ENCODE measurements around the gene FAM114A1.

Gene FAM114A1

DNA sequence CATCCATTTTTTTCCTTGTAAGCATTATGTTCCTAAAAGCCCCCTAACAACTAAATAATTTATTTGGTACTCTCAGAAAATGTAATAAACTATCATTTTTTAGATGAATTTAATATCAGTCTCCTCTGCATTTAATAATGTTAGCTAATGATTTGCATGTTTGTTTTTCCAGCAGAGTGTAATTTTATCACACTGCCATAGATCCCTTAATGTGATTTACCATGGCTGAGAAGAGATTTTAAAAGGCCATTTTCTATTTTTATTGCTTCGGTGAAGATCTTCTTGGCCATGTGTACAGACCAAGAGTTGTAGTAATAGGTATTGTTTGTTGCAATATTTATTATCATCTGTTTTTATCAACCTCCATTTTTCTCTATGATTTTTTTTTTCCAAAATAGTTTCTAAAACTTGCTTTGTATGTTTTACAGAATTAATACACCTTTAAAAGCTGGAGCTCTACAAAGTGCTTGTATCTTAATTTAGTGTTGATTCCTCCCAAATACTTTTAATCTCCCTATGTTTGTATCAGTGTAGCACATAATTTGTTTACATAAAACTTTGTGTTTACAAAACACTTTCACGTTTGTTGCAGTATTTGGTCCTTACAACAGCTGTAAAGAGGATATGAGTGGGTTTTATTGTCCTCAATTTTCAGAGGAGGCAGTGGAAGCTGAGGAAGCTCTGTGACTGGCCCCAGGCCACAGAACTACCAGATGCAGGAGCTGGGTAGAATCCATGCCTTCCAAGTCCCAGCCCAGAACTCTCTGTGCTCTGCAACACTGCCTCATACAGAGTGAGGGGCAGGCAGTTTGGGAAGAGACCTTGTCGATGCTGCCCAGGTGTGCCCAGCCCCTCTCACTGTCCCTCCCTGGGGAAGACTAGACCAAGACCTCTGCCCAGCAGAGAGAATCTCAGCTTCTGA, 58.1 kb downstream of the FAM114A1 start:
- TF ChIP-seq POLR2AphosphoS5 (IDR thresholded peaks at IDR 0.05; ENCODE audit: low read depth, low read length), result no peak
- no peak for TF ChIP-seq PAX5 (IDR thresholded peaks at IDR 0.05; ENCODE audit: insufficient read depth, low read length, severe bottlenecking)
- no peak for TF ChIP-seq POLR2A (IDR thresholded peaks at IDR 0.05; ENCODE audit: low read depth, low read length)
- TF ChIP-seq SPI1 (IDR thresholded peaks at IDR 0.05; ENCODE audit: low read depth, low read length), result no peak
- TF ChIP-seq POU2F2 (IDR thresholded peaks at IDR 0.05; ENCODE audit: low read depth, low read length), result no peak
- TF ChIP-seq TAF1 (IDR thresholded peaks at IDR 0.05; ENCODE audit: low read depth, low read length), result no peak
- FAIRE-seq, result no peak
- DNase-seq (ENCODE audit: insufficient read length, low spot score), result no peak

DNA sequence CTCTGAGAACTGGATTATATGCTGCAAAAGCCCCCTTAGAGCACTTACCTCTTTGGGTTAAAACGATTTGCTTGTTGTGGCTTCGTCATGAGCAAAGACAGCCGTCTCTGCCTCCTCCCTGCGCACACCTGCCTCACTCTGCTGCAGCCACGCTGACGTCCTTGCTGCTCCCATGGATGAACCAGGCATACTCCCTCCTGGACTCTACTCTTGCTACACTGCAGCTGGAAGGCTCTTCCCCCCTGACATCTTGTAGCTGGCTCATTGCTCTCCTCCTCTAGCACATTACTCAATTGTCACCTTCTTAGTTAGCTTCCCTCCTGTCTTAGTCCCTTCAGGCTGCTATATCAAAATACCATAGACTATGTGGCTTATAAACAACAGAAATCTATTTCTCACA, 59.3 kb downstream of the FAM114A1 start:
- TF ChIP-seq PAX5 (IDR thresholded peaks at IDR 0.05; ENCODE audit: insufficient read depth, low read length, severe bottlenecking), result no peak
- TF ChIP-seq SPI1 (IDR thresholded peaks at IDR 0.05; ENCODE audit: low read depth, low read length), result no peak
- no peak for TF ChIP-seq POU2F2 (IDR thresholded peaks at IDR 0.05; ENCODE audit: low read depth, low read length)
- TF ChIP-seq POLR2AphosphoS5 (IDR thresholded peaks at IDR 0.05; ENCODE audit: low read depth, low read length), result no peak
- no peak for TF ChIP-seq POLR2A (IDR thresholded peaks at IDR 0.05; ENCODE audit: low read depth, low read length)
- no peak for TF ChIP-seq TAF1 (IDR thresholded peaks at IDR 0.05; ENCODE audit: low read depth, low read length)
- DNase-seq (ENCODE audit: insufficient read length, low spot score), result no peak
- FAIRE-seq, result no peak

- DNase-seq (ENCODE audit: insufficient read length, low spot score) (no peak), FAIRE-seq (no peak)
- TF ChIP-seq PAX5 (IDR thresholded peaks at IDR 0.05; ENCODE audit: insufficient read depth, low read length, severe bottlenecking) (no peak), POLR2A (IDR thresholded peaks at IDR 0.05; ENCODE audit: low read depth, low read length) (no peak), SPI1 (IDR thresholded peaks at IDR 0.05; ENCODE audit: low read depth, low read length) (no peak), POU2F2 (IDR thresholded peaks at IDR 0.05; ENCODE audit: low read depth, low read length) (no peak)
Measured at GRCh38 chr4:38928568-38928967, 61.0 kb downstream of the FAM114A1 start.

GRCh38 chr4:38928974-38929373, 61.4 kb downstream of the FAM114A1 start:
- FAIRE-seq (no peak), DNase-seq (ENCODE audit: insufficient read length, low spot score) (no peak)
- TF ChIP-seq TAF1 (IDR thresholded peaks at IDR 0.05; ENCODE audit: low read depth, low read length) (no peak), POU2F2 (IDR thresholded peaks at IDR 0.05; ENCODE audit: low read depth, low read length) (no peak), PAX5 (IDR thresholded peaks at IDR 0.05; ENCODE audit: insufficient read depth, low read length, severe bottlenecking) (no peak), POLR2A (IDR thresholded peaks at IDR 0.05; ENCODE audit: low read depth, low read length) (no peak), POLR2AphosphoS5 (IDR thresholded peaks at IDR 0.05; ENCODE audit: low read depth, low read length) (no peak), SPI1 (IDR thresholded peaks at IDR 0.05; ENCODE audit: low read depth, low read length) (no peak)

GRCh38 chr4:38930204-38930603, 62.6 kb downstream of the FAM114A1 start:
- peak; percentile 32 for DNase-seq (ENCODE audit: insufficient read length, low spot score)
- peak; percentile 61 for FAIRE-seq
- TF ChIP-seq POU2F2 (IDR thresholded peaks at IDR 0.05; ENCODE audit: low read depth, low read length) (0 out of 2 replicates have a peak, but pooled peaks have one; percentile 19), PAX5 (IDR thresholded peaks at IDR 0.05; ENCODE audit: insufficient read depth, low read length, severe bottlenecking) (no peak)

- TF ChIP-seq POU2F2 (IDR thresholded peaks at IDR 0.05; ENCODE audit: low read depth, low read length) (no peak), POLR2AphosphoS5 (IDR thresholded peaks at IDR 0.05; ENCODE audit: low read depth, low read length) (no peak), POLR2A (IDR thresholded peaks at IDR 0.05; ENCODE audit: low read depth, low read length) (no peak), PAX5 (IDR thresholded peaks at IDR 0.05; ENCODE audit: insufficient read depth, low read length, severe bottlenecking) (no peak), TAF1 (IDR thresholded peaks at IDR 0.05; ENCODE audit: low read depth, low read length) (no peak), SPI1 (IDR thresholded peaks at IDR 0.05; ENCODE audit: low read depth, low read length) (no peak)
- FAIRE-seq, result no peak
- no peak for DNase-seq (ENCODE audit: insufficient read length, low spot score)
Measured at GRCh38 chr4:38930707-38931106, 63.1 kb downstream of the FAM114A1 start.

DNA sequence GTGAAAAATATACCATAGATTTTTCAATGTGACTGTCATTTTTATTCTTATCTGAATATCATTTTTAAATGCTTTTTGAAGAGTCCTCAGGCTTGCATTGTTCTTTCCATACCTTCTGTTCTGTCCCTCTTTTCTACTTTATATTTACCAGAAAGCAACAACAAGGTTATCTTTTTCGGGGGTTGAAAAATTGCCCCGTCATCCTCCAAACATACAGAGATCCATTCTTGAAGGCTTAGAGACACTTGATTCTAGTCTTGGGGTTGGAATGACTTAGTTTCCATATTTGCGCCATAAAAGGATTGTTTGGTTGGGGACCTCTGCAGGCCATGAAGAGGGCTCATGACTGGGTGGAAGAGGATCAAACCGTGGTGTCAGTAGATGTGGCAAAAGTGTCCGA, 63.5 kb downstream of the FAM114A1 start:
- no peak for TF ChIP-seq POLR2AphosphoS5 (IDR thresholded peaks at IDR 0.05; ENCODE audit: low read depth, low read length)
- no peak for TF ChIP-seq SPI1 (IDR thresholded peaks at IDR 0.05; ENCODE audit: low read depth, low read length)
- TF ChIP-seq PAX5 (IDR thresholded peaks at IDR 0.05; ENCODE audit: insufficient read depth, low read length, severe bottlenecking), result no peak
- no peak for TF ChIP-seq POU2F2 (IDR thresholded peaks at IDR 0.05; ENCODE audit: low read depth, low read length)
- TF ChIP-seq POLR2A (IDR thresholded peaks at IDR 0.05; ENCODE audit: low read depth, low read length), result no peak
- no peak for TF ChIP-seq TAF1 (IDR thresholded peaks at IDR 0.05; ENCODE audit: low read depth, low read length)
- DNase-seq (ENCODE audit: insufficient read length, low spot score) (no peak), FAIRE-seq (no peak)

GRCh38 chr4:38935391-38936073, 67.9 kb downstream of the FAM114A1 start:
- TF ChIP-seq POLR2A (IDR thresholded peaks at IDR 0.05; ENCODE audit: low read depth, low read length) (no peak), TAF1 (IDR thresholded peaks at IDR 0.05; ENCODE audit: low read depth, low read length) (no peak), POLR2AphosphoS5 (IDR thresholded peaks at IDR 0.05; ENCODE audit: low read depth, low read length) (no peak), POU2F2 (IDR thresholded peaks at IDR 0.05; ENCODE audit: low read depth, low read length) (no peak), PAX5 (IDR thresholded peaks at IDR 0.05; ENCODE audit: insufficient read depth, low read length, severe bottlenecking) (no peak), SPI1 (IDR thresholded peaks at IDR 0.05; ENCODE audit: low read depth, low read length) (no peak)
- DNase-seq (ENCODE audit: insufficient read length, low spot score) (no peak), FAIRE-seq (no peak)

- FAIRE-seq, result peak; percentile 80
Measured at GRCh38 chr4:38939165-38939564, 71.6 kb downstream of the FAM114A1 start.

More at GRCh38 chr4:38939165-38939564, 71.6 kb downstream of the FAM114A1 start:
- DNase-seq (ENCODE audit: insufficient read length, low spot score), result peak; percentile 42
- TF ChIP-seq TAF1 (IDR thresholded peaks at IDR 0.05; ENCODE audit: low read depth, low read length), result no peak
- no peak for TF ChIP-seq PAX5 (IDR thresholded peaks at IDR 0.05; ENCODE audit: insufficient read depth, low read length, severe bottlenecking)
- TF ChIP-seq SPI1 (IDR thresholded peaks at IDR 0.05; ENCODE audit: low read depth, low read length), result peak; percentile 77
- no peak for TF ChIP-seq POLR2AphosphoS5 (IDR thresholded peaks at IDR 0.05; ENCODE audit: low read depth, low read length)
- TF ChIP-seq POU2F2 (IDR thresholded peaks at IDR 0.05; ENCODE audit: low read depth, low read length), result no peak

Measured in GM12891 (cell line).